A673 (cell line): ENCODE data around the gene SLC39A9. TPM values are rescaled to one million over a fixed set of nuclear protein-coding genes. Genes with fewer than 3 reads are reported as not detected.
"Not testable (repeated sequence)": the region's sequence is repeated elsewhere in the genome, so short reads cannot be mapped to it uniquely, and the experiment has no call there.

ENCODE experiments used
- BruUV-seq: library from RNA; stranded (reverse); fragments of 400-500 nt; replicated peaks from 2 replicates; lab custom pipeline; 2021; lab: Mats Ljungman, UMichigan
- CTCF ChIA-PET: fragments of 300-600 bp; sonication (Branson Sonifier 250); formaldehyde crosslinking; loops from one replicate; lab custom pipeline; 2022; ENCODE audit warnings: antibody characterized with exemption; lab: Charles Lee
- POLR2A ChIA-PET: fragments of 300-600 bp; sonication (Branson Sonifier 250); formaldehyde crosslinking; loops from one replicate; lab custom pipeline; 2022; ENCODE audit warnings: antibody characterized with exemption; ENCODE audit not compliant: low non-redundant PET; lab: Charles Lee
- DNase-seq: peaks from one replicate; pipeline ENCODE4 v3.0.0-alpha.2; 2015; ENCODE audit warnings: low spot score
- H3K27ac ChIP-seq: fragments of 200-600 bp; sonication (generic); 2 replicates; pipeline ENCODE4 v1.5.1; 2016; ENCODE audit warnings: mixed run types, low read depth, mild to moderate bottlenecking, mixed read lengths, antibody characterized with exemption, low read length; ENCODE audit not compliant: poor library complexity, severe bottlenecking
- H3K27me3 ChIP-seq: fragments of 200-600 bp; sonication (generic); replicated peaks from 2 replicates; pipeline ENCODE4 v1.6.1; 2017; ENCODE audit warnings: mixed run types, low read depth, mild to moderate bottlenecking, mixed read lengths, antibody characterized with exemption, low read length; ENCODE audit not compliant: insufficient read depth, poor library complexity
- H3K36me3 ChIP-seq: fragments of 200-600 bp; sonication (generic); 2 replicates; pipeline ENCODE4 v1.6.1; 2016; ENCODE audit warnings: mixed run types, mild to moderate bottlenecking, mixed read lengths, antibody characterized with exemption, low read length; ENCODE audit not compliant: insufficient read depth, poor library complexity, severe bottlenecking
- H3K4me1 ChIP-seq: fragments of 200-600 bp; sonication (generic); 2 replicates; pipeline ENCODE4 v1.6.1; 2017; ENCODE audit warnings: mixed run types, mild to moderate bottlenecking, mixed read lengths, antibody characterized with exemption, low read length; ENCODE audit not compliant: insufficient read depth, poor library complexity, severe bottlenecking
- H3K4me3 ChIP-seq: fragments of 200-600 bp; sonication (generic); 2 replicates; pipeline ENCODE4 v1.5.1; 2016; ENCODE audit warnings: low read depth, mixed run types, mild to moderate bottlenecking, mixed read lengths, low read length; ENCODE audit not compliant: poor library complexity, severe bottlenecking
- H3K9me3 ChIP-seq: fragments of 200-600 bp; sonication (generic); 2 replicates; pipeline ENCODE4 v1.6.1; 2016; ENCODE audit warnings: mixed run types, low read depth, mild to moderate bottlenecking, mixed read lengths, antibody characterized with exemption, low read length; ENCODE audit not compliant: poor library complexity, severe bottlenecking
- EZH2 ChIP-seq: fragments of 200-600 bp; sonication (generic); IDR thresholded peaks from 2 replicates; pipeline ENCODE4 v1.6.1; 2017; ENCODE audit warnings: borderline replicate concordance, low read depth, mild to moderate bottlenecking, mixed read lengths, antibody characterized with exemption, low read length; ENCODE audit not compliant: poor library complexity, severe bottlenecking
- intact Hi-C: fragments of 100-400 bp; cut with micrococcal nuclease; formaldehyde crosslinking; loops from one replicate; pipeline ENCODE4 v1.10.0; 2022; ENCODE audit not compliant: unreplicated experiment
- total RNA-seq: library from RNA; stranded (reverse); gene quantifications from 2 replicates; pipeline ENCODE4 v1.2.3, GENCODE V29; 2021
- TF ChIP-seq, protein P1 (sequence below): fragments of 300-800, 200-600 bp; sonication (generic); conservative IDR thresholded peaks from 2 replicates; pipeline ENCODE4 v1.5.1; 2017; ENCODE audit warnings: low read depth, mild to moderate bottlenecking, antibody characterized with exemption, low read length, moderate library complexity, mixed read lengths

Gene SLC39A9
- total RNA-seq, 1 experiment from 2014 or later, result 59.2 TPM

DNA sequence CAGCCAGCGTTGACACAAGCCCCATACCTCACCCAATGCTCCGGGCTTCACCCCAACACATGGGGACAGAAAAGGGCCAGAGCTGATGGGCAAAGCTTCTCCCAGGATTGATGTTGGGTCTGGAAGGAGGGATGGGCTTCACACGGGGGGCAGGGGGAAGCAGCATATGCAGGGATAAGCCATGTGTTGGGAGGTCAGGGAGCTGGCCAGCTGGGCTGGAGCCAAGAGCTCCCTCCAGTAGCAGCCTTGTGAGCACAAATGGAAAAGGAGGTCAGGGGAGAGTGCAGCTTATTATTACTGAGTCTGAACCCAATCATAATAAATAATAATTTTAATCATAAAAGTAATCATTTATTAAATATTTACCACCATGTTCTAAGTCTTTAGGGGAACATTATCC, 95.3 kb downstream of the SLC39A9 start:
- TF ChIP-seq, protein P1, sequence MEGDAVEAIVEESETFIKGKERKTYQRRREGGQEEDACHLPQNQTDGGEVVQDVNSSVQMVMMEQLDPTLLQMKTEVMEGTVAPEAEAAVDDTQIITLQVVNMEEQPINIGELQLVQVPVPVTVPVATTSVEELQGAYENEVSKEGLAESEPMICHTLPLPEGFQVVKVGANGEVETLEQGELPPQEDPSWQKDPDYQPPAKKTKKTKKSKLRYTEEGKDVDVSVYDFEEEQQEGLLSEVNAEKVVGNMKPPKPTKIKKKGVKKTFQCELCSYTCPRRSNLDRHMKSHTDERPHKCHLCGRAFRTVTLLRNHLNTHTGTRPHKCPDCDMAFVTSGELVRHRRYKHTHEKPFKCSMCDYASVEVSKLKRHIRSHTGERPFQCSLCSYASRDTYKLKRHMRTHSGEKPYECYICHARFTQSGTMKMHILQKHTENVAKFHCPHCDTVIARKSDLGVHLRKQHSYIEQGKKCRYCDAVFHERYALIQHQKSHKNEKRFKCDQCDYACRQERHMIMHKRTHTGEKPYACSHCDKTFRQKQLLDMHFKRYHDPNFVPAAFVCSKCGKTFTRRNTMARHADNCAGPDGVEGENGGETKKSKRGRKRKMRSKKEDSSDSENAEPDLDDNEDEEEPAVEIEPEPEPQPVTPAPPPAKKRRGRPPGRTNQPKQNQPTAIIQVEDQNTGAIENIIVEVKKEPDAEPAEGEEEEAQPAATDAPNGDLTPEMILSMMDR, result no peak
- TF ChIP-seq EZH2, result no peak
- Histone ChIP-seq H3K4me3 (no peak overlapping the region), H3K9me3 (no peaks in the 10 kb centered on the region), H3K27ac (no peak overlapping the region), H3K36me3 (no peaks in the 10 kb centered on the region), H3K27me3 (no peaks in the 10 kb centered on the region), H3K4me1 (peaks cover 7% of the 10 kb centered on the region)
- ChIA-PET CTCF (no interaction called here), POLR2A (interaction anchor here (0.6 kb wide), 1 partner anchor 149 kb away, joined by 12 read pairs; no protein-coding TSS in a partner anchor)
- intact Hi-C loops, result no loop called here
- no peak for DNase-seq
- no TSS peak for BruUV-seq

DNA sequence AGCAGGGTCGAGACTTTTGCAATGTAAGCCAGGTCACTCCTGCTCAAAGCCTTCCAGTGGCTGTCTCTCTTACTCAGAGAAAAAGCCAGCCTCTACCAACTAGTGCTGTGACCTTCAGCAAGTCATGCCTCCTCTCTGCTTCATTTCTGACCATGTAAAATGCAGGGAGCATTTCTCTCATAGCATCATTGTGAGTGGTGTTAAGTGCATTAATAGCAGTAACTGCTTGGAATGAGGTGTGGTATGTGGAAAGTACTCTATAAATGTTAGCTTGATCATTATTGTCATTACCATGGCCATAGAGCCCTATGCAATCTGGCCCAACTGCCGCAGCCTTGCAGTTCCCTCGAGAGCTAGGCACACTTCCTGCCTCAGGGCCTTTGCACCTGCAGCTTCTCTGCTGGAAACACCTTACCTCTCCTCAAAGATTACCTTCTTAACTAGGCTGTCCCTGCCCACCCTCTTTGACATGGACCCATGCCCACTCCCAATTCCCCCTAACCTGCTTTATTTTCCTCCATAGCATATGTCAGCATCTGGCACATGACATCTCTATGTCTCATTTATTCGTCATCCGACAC, 96.9 kb downstream of the SLC39A9 start:
- POLR2A ChIA-PET, result no interaction called here
- intact Hi-C loops, result no loop called here

GRCh38 chr14:69497866-69498265, 99.4 kb downstream of the SLC39A9 start:
- DNase-seq, H3K4me3 ChIP-seq, H3K9me3 ChIP-seq, intact Hi-C loops, H3K36me3 ChIP-seq, CTCF ChIA-PET, H3K4me1 ChIP-seq, BruUV-seq, POLR2A ChIA-PET, H3K27me3 ChIP-seq, H3K27ac ChIP-seq: not testable (repeated sequence)

More for the DNA sequence above, 96.9 kb downstream of the SLC39A9 start:
- Histone ChIP-seq H3K27ac (no peak overlapping the region), H3K36me3 (no peaks in the 10 kb centered on the region), H3K4me3 (no peak overlapping the region), H3K9me3 (no peaks in the 10 kb centered on the region), H3K4me1 (peaks cover 3% of the 10 kb centered on the region), H3K27me3 (no peaks in the 10 kb centered on the region)
- CTCF ChIA-PET, result no interaction called here
- no peak for DNase-seq
- no TSS peak for BruUV-seq
- TF ChIP-seq EZH2, result no peak
- TF ChIP-seq, protein P1, result no peak

DNA sequence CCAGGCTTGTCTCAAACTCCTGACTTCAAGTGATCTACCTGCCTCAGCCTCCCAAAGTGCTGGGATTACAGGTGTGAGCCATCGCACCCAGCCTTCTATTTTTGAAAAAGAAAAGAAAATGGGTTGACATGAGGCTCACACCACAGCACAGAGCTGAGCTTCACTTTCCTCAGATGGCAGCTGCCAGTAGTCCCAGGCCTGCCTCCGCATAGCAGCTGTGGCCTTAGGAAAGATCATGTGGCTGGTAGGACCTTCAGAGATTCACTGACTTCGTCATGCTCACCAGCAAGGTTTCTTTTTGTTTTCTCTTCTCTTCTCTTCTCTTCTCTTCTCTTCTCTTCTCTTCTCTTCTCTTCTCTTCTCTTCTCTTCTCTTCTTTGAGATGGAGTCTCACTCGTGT, 99.8 kb downstream of the SLC39A9 start:
- POLR2A ChIA-PET, result not testable (repeated sequence)

More for the DNA sequence above, 99.8 kb downstream of the SLC39A9 start:
- H3K4me1 ChIP-seq, intact Hi-C loops, H3K27me3 ChIP-seq, CTCF ChIA-PET, H3K36me3 ChIP-seq, H3K4me3 ChIP-seq, H3K9me3 ChIP-seq, DNase-seq, BruUV-seq, H3K27ac ChIP-seq: not testable (repeated sequence)
